Activated CD8-positive, alpha-beta memory T cell treated with anti-CD3 and anti-CD28 coated beads, Interleukin-2, amount 50 U/mL, for 4 hours (primary cell): Measurements from ENCODE around the gene EXOC2.

Experiments used
- DNase-seq: peaks from one replicate; pipeline ENCODE4 v3.0.0-alpha.2; 2020

EXOC2 gene, protein sequence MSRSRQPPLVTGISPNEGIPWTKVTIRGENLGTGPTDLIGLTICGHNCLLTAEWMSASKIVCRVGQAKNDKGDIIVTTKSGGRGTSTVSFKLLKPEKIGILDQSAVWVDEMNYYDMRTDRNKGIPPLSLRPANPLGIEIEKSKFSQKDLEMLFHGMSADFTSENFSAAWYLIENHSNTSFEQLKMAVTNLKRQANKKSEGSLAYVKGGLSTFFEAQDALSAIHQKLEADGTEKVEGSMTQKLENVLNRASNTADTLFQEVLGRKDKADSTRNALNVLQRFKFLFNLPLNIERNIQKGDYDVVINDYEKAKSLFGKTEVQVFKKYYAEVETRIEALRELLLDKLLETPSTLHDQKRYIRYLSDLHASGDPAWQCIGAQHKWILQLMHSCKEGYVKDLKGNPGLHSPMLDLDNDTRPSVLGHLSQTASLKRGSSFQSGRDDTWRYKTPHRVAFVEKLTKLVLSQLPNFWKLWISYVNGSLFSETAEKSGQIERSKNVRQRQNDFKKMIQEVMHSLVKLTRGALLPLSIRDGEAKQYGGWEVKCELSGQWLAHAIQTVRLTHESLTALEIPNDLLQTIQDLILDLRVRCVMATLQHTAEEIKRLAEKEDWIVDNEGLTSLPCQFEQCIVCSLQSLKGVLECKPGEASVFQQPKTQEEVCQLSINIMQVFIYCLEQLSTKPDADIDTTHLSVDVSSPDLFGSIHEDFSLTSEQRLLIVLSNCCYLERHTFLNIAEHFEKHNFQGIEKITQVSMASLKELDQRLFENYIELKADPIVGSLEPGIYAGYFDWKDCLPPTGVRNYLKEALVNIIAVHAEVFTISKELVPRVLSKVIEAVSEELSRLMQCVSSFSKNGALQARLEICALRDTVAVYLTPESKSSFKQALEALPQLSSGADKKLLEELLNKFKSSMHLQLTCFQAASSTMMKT

DNA sequence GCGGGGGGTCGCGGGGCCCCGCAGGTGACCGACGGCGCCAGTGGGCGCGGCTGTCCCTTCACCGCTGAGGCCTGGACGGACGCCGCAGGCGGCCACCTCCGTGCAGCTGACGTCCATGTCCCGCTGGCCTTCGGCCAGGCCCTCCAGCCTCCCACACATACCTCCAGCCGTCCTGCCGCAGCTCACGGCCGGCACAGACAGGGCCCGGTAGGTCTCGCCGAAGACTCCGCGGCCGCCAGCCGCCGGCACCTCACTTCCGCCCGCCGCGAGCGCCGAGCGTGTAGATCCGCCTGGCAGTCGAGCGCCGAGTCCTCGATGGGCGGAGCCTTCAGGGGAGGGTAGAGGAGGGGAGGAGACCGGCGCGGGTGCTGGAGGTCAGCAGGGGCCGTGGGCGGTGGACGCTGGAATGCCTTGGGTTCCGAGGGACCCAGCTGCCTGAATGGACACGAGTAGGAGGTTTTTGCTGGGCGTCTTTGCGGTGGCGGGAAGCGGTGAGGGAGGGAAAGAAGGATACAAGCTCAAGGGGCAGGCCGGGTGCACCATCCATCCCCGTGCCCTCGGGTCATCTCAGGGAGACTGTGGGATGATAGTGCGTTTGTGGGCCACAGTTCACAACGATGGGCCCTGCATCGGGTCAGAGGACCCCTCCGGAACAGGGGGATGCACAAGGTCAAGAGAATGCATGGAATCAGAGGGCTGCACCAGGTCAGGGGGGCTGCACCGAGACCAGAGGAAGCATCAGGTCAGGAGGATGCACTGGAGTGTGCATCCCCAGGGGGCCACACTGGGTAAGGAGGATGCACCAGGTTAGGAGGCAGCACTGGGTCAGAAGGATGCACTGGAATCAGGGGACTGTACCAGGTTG is at the start of gene EXOC2:
Gene EXOC2, minus strand, starts transcription at position 282 of the 865 bp plus-strand sequence. CDS start 55,321 bp downstream, outside the sequence.
- peak; percentile 83 for DNase-seq

DNA sequence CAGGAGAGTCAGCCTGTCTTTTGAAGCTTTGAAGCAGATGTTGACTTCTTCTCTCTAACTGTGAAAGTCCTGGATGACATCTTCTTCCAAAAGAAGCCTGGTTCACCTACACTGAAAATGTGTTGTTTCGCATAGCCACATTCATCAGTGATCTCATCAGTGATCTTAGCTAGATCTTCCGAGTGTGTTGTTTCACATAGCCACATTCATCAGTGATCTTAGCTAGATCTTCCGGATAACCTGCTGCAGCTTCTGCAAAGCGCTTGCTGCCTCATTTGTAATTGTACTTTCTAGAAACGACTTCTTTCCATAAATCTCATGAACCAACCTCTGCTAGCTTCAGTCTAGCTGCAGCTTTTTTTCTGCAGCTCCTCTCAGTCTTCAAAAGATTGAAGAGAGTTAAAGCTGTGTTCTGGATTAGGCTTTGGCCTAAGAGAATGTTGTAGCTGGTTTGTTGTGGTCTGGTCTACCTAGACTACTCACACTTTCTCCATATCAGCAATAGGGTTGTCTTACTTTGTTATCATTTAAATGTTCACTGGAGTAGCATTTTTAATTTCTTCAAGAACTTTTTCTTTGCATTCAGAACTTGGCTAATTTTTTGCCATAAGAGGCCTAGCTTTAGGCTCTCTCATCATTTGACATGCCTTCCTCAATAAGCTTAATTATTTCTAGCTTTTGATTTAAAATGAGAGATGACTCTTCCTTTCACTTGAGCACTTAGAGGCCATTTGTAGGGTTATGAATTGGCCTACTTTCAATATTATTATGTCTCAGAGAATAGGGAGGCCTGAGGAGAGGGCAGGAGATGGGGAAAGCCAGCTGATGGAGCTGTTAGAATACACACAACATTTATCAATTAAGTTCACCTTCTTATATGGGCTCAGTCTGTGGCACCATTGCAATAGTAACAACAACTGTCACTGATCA is 48.7 kb upstream of the EXOC2 start:
- no peak for DNase-seq

DNA sequence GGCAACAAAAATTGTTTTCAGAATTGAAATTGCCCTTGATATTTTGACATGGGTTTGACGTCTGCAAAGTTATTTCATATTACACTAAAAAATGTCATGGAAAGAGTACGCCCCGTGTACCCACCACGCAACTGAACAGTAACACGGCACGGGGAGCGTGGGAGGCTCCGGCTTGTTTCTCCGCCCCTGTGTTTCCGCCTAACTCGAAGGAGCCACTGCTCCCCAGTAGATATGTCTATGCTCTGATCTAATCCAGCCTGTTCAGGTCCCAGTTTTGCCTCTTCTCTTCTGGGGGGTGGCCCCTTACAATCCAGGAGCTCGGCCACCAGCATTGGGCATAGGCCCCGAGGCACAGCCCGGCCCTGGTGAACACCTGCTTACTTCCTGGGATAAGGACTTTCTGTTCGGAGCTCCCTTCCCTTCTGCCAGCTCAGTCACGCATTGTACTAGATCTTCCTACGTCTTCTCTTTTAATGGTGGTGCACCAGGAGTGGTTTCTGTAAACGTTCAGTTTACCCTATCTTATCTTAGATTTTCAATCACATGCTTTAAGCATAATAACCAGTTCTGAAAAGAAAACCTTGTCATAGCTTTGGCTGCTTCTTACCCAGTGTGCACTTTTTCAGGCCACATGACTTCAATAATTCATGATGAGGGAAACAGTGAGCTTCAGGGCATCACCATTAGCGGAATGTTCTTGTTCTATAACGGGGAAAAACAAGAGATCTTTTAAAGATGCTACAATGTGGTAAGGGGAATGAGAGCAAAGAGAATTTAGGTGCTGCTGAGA is 43.9 kb upstream of the EXOC2 start:
- DNase-seq: no peak

DNA sequence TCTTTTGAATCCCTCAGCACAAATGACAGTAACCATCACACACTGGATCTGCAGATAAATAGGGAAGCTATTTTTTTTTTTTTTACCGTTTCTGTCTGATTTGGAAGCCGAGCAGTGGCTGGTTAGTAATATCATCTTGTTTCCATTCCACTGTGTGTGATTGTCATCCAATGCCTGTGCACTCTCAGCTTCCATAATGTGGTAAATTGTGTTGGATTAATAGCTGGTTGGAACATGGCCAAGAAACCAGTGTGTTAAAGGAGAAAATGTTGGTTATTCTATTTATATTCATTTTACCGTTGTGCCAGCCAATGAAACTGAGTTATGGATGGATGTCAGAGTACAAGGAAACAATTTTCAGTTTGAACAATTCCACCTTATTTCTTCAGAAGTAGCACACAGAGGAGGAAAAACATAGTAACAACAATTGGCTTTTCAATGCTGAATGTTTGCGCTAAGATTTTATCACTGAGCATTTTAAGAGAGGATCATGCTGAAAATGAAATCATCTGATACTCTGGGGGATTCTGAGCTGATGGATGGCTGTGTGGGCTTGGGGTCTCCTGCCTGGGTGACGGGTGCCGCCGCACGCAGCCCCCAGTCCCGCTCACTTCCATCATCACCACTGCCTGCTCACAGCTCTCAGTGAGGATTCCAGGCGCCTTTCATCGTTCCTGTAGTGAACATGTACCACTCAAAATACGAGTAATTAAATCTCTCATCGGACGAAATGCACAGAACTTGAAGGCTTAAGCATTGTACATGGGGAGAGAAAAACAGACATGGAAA is 40.7 kb upstream of the EXOC2 start:
- no peak for DNase-seq

DNA sequence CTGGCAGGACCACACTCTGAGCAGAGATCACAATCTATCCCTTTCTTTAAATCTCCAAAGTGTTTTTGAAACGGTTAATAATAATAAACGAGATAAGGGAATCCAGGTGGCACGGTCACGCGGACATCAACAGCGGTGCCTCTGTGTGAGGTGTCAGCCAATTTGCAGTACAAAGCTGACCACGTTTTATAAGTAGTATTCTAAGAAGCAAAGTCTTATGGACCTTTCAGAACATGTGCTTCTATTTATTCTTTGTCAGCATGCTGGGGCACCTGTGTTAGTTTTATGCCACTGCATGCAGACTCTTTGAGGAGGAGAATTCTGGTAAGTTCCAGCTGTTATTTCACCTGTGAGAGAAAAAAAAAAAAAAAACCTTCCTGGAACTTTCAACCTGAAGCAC is 39.0 kb upstream of the EXOC2 start:
- no peak for DNase-seq

DNA sequence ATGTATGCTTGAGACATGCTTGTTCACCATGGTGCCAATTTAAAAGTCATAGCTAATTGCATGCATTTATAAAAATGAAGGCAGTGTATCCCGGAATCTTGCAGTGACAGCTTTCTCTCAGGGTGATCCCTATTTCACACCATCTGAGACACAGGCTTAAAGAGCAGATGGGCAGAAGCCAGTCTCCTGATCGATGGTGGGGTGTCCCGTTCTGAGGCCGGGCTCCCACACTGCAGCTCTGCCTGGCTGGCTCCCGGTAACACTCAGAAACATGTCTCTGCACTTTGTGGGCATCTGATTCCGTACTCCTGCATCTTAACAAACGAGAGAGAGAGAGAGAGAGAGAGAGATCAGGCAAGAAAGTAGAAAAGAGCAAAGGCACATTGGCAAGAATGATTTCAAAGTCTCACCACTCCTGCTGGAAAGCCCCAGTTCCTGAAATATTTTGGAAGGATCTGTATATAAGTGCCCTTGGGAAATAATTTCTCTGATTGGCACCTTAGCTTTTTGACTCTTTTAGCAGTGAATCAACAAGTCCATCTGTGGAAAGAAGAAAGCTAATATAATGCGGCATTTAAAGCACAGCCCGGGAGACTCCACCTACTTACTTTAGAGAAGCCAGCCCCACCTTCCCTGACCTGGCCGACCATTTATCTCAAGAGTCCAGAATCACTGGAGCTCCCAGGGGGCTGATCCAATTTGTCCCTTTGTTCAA is 36.8 kb upstream of the EXOC2 start:
- DNase-seq: no peak

DNA sequence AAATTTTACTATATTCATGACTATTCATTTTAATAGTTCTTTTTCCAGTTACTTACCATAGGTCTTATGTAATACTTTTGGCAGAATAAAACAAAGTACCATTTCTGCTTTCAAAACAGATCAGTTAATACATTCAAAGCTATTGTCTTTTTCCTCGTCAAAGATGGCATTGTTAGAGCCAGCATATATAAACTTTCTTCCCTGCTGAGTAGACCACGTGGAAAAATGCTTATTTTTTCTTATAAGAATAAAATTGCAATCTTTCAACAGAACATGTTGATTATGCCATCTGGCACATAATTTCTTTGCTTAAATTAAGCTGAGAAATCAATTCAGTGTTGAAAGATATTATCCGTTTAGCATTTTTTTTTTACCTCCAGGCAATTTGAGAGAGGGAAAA is 34.9 kb upstream of the EXOC2 start:
- DNase-seq: no peak

DNA sequence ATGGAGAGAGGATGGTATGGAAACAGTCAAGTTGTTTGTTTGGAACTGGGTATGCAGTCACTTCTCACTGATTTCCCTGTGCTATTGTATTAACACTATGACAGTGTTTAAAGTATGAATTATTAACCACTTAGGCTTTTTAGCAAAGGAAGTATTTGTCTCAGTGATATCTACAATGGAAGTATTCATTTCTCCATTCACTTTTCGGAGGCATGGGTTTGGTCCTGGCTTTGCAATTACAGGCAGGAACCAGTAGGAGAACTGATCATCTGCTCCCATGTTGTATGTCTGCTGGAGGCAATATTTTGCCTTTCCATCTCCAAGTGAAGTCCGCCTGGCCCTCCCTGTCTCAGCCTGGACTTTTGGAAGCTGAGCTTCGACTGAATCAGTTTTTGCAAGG is 30.6 kb upstream of the EXOC2 start:
- no peak for DNase-seq

DNA sequence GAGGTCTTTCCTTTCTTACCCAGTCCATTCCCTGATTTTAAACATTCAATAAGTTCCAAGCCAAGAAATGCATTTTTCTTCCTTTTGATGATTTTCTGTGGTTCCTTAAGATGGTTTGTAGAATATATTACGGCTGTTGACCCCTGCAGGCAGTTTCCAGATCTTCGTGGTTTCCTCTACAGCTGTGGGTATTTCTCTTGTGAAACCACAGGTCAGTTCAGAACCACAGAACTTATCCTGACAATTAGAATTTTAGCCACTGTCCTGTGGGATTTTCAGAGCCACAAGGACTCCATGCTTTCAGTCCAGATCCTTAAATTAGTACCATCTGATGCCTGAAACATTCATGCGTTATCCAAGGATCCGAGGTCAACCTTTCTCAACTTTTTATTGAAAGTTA is 29.7 kb upstream of the EXOC2 start:
- no peak for DNase-seq

DNA sequence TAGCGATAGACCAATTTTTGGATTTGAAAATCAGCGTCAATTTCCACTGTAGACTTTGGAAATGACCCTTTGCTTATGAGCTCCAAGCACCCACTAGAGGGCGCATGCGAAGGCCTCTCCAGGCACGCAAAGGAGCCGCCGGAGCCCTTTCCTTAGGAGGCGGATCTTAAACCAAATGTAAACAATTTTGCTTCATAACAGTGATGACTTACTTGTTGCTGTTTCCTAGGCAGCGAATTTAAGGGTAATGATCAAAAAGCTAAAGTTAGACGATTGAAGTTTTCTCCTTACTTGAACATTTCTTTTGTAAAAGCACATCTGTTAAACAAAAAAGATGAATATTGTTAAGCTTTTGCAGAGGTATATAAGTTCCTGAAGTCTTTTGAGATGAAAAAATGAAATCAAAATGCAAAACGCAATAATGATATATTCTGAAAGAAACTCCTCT is 29.2 kb upstream of the EXOC2 start:
- peak; percentile 78 for DNase-seq

DNA sequence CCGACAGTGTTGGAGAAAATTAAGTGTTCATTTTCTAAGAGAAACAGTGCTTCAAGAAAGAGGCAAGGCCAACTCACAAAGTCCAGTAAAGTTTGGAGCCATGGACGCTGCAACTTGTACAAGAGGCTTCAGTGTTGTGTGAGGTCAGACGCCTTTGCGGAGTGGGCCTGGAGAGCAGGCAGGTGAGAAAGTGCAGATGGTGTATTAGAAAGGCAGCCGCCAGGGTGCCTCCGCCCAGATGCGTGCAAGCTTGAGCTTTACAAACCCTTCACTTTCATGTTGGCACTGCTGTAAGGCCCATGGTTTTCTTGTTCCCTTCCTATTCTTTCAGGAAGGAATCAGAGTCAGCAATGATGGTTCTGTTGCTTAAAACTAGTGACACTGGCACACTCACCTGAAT is 25.4 kb upstream of the EXOC2 start:
- no peak for DNase-seq

DNA sequence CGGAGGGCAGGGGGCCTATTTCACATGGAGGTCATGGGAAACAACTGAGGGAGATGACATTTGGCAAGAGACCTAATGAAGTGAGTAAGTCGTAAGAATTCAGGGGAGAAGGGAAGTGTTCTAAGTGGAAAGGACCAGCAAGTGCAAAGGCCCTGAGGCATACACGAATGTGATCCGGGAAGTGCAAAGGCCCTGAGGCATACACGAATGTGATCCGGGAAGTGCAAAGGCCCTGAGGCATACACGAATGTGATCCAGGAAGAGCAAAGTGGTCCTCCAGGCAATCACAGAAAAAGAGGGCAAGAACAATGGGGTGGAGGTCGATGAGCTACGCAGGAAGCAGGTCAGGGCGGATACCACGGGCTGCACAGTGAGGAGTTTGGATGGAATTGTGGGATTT is 24.2 kb upstream of the EXOC2 start:
- DNase-seq: no peak

DNA sequence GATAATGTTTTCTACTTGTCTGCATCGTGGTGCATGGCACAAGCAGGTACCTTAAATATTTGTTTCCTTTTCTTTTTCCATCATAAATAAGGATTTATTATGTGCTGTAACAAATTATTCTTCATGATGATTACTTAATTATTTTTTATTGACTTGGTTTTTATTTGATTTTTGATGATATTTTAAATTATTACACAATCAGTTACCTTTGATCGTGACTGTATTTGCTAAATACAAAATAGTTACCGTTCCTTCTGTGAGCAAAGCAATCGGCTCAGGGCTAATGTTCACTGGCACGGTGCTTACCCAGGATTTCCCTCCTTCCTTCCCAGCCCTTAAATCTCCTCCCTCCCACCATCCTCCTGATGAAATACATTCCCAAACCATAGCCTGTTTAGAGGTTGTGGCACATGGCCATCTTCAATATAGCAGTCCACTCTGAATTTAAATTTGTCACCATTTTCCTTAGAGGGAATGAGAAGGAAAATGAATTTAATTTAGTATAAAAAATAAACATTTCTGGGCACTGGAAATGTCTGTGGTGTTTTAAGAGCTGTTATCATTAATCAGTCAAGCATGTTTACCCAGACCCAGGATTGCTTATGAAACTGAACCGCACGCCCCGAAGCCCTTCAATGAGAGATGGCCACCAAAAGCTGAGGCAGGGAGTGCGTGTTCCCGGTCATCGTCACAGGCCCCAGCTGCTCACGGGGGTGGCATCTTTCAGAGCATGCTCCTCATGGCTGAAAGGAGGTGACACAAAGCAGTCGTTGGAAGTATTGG is 23.0 kb upstream of the EXOC2 start:
- no peak for DNase-seq

DNA sequence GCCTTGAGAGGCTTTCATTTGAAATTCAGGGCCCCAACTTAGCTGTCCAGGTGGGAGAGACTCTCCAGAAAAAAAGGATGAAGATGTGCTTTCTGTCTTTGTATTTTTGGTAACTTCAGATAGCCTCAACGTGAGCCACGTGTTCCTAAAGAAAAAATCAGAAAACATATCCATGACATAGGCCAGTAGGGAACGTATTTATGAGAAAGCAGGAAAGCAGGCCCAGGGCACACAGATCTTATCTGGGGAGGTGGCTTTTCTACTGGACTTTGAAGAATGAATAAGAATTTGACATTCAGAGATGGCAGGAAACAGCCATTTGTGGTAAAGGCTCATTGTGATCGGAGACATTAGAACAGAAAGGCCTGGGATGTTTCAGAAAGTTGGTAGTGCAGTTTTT is 21.2 kb upstream of the EXOC2 start:
- DNase-seq: no peak

DNA sequence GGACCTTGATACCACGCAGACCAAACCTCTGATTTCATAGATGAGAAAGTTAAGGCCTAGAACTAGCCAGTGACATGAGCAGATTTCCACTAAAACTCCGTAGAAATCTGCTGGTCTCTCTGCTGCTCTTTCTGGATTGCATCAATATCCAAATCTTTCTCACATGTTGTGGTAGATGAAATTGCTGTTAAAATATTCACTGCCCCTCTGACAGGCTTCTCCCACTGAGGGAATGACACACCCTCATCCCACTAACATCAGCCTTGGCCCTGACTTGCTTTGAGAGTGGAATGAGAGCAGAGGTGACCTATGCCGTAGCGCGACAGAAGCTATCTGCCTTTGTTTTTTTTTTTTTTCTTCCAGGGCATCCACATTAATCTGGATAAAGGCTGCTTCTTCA is 20.4 kb upstream of the EXOC2 start:
- DNase-seq: no peak

DNA sequence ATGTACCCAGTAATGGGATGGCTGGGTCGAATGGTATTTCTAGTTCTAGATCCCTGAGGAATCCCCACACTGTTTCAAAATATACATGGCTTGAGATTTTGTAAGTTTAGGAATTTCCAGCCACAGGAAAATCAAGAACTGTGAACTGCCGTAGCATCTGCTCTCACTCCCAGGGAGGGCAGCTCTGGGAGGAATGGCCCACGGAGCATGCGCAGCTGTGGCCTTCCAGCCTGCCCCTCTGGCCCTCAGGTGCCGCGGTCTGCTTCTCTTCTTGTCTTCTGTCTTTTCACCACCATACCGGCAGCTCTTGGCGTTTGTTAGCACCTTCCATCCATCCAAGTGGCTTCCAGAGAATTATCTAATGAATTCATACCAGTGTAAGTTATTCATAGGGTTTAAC is 19.9 kb upstream of the EXOC2 start:
- no peak for DNase-seq

DNA sequence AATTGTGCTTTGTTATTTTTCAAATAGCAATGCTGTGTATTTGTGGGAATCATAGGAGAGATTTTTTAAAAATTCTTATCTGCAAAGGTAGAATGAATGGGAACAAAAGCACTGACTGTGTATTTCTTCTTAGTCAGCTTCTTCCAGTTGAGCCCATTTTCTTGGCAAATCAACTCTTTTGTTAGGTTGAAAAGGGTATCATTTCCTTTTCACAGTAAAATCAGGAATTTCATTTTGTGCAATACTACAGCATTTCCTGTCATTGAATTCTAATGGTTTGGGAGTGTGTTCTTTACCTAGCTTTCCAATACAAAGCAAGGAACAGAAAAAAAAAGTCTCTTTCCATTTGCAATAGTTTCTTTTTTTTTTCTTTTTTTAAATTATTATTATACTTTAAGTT is 19.0 kb upstream of the EXOC2 start:
- DNase-seq: no peak
